Measurements from ENCODE around the gene NPTN.

The NPTN gene

GRCh38 chr15:73517566-73517965 is 115.6 kb downstream of the NPTN start:
- no peaks in the 10 kb centered on the region for H4K20me1 ChIP-seq (ENCODE audit: insufficient read depth)
- no peak for TF ChIP-seq CTCF (conservative IDR thresholded peaks at IDR 0.05; ENCODE audit: low read depth, low read length)
- H3K27ac ChIP-seq: no peak overlapping the region
- no peak overlapping the region for H3K4me2 ChIP-seq
- H3K79me2 ChIP-seq (ENCODE audit: insufficient read depth, low read depth): no peaks in the 10 kb centered on the region
- no peak overlapping the region for H3K4me3 ChIP-seq (IDR thresholded peaks at IDR 0.05; ENCODE audit: insufficient read depth, low read depth, low read length)
- H2AFZ ChIP-seq (ENCODE audit: low read depth): no peak overlapping the region
- H3K36me3 ChIP-seq (ENCODE audit: insufficient read depth): no peaks in the 10 kb centered on the region
- H3K4me1 ChIP-seq (ENCODE audit: low read depth, poor library complexity, severe bottlenecking): no peaks in the 10 kb centered on the region
- H3K9ac ChIP-seq: no peak overlapping the region
- H3K27me3 ChIP-seq (ENCODE audit: insufficient read depth, low read depth): no peaks in the 10 kb centered on the region

GRCh38 chr15:73515527-73515926 is 117.7 kb downstream of the NPTN start:
- H3K27ac ChIP-seq: no peak overlapping the region
- no peak overlapping the region for H3K9ac ChIP-seq
- no peak for TF ChIP-seq CTCF (conservative IDR thresholded peaks at IDR 0.05; ENCODE audit: low read depth, low read length)

More at GRCh38 chr15:73515527-73515926, 117.7 kb downstream of the NPTN start:
- no peaks in the 10 kb centered on the region for H3K79me2 ChIP-seq (ENCODE audit: insufficient read depth, low read depth)
- no peak overlapping the region for H3K4me2 ChIP-seq
- H3K27me3 ChIP-seq (ENCODE audit: insufficient read depth, low read depth): no peaks in the 10 kb centered on the region
- no peaks in the 10 kb centered on the region for H3K4me1 ChIP-seq (ENCODE audit: low read depth, poor library complexity, severe bottlenecking)
- H3K4me3 ChIP-seq (IDR thresholded peaks at IDR 0.05; ENCODE audit: insufficient read depth, low read depth, low read length): no peak overlapping the region
- H3K36me3 ChIP-seq (ENCODE audit: insufficient read depth): no peaks in the 10 kb centered on the region
- H2AFZ ChIP-seq (ENCODE audit: low read depth): no peak overlapping the region
- H4K20me1 ChIP-seq (ENCODE audit: insufficient read depth): no peaks in the 10 kb centered on the region

Data from KMS-11 (cell line).